Naive B cell (primary cell): ENCODE measurements around the gene EFS. TPM values are rescaled to one million over a fixed set of nuclear protein-coding genes. Genes with fewer than 3 reads are reported as not detected.
A peak's percentile ranks its signal among the peaks of the same experiment; 100 is the strongest.

Experiments used
- ATAC-seq, 2 donors: fragments of 150-1000 bp; cut with Tn5 transposase; 2 replicates each; pipeline ENCODE4 v1.10.0; 2021; ENCODE audit warnings: low read depth in 2 of 2, mild to moderate bottlenecking in 2 of 2, moderate library complexity in 2 of 2
- DNase-seq: peaks from one replicate; pipeline ENCODE4 v3.0.0; 2022
- H3K27ac Mint-ChIP-seq, 6 donors: one replicate each; pipeline ENCODE4 v1.8.0; 2020 to 2022; ENCODE audit warnings: mild to moderate bottlenecking in 6 of 6, mixed read lengths in 6 of 6, moderate library complexity in 5 of 6, inconsistent platforms in 2 of 6
- H3K27me3 Mint-ChIP-seq, 3 donors: one replicate each; pipeline ENCODE4 v1.8.0; 2021 to 2022; ENCODE audit warnings: mixed read lengths in 3 of 3, mild to moderate bottlenecking in 1 of 3
- H3K36me3 Mint-ChIP-seq, 2 donors: one replicate each; pipeline ENCODE4 v1.8.0; 2020 to 2022; ENCODE audit warnings: mixed read lengths in 2 of 2, inconsistent platforms in 1 of 2, mild to moderate bottlenecking in 1 of 2
- H3K4me1 Mint-ChIP-seq, 3 donors: one replicate each; pipeline ENCODE4 v1.8.0; 2020 to 2022; ENCODE audit warnings: mixed read lengths in 3 of 3, inconsistent platforms in 1 of 3, mild to moderate bottlenecking in 1 of 3, moderate library complexity in 1 of 3
- H3K4me3 Mint-ChIP-seq, 8 donors: one replicate each; pipeline ENCODE4 v1.8.0; 2020 to 2022; ENCODE audit warnings: mild to moderate bottlenecking in 8 of 8, mixed read lengths in 8 of 8, moderate library complexity in 8 of 8, inconsistent platforms in 2 of 8
- H3K9me3 Mint-ChIP-seq, 7 donors: one replicate each; pipeline ENCODE4 v1.8.0; 2020 to 2022; ENCODE audit warnings: mixed read lengths in 7 of 7, mild to moderate bottlenecking in 5 of 7, inconsistent platforms in 2 of 7, moderate library complexity in 1 of 7
- polyA plus RNA-seq, 6 donors: library from polyadenylated mRNA; unstranded; fragments of 300-500 nt; fragmentation: Illumina TruSeq; gene quantifications; one replicate each; pipeline ENCODE4 v1.2.3, GENCODE V29; 2021; ENCODE audit warnings: low read depth in 6 of 6

The EFS gene
- polyA plus RNA-seq, 6 donors from 2014 or later = not detected

GRCh38 chr14:23380197-23380914 lies 15.4 kb upstream of the EFS start:
- no peak for DNase-seq
- Mint-ChIP-seq H3K9me3 (no peaks in the 10 kb centered on the region), H3K27me3 (peaks cover 16 to 71% (median 70%) of the 10 kb centered on the region in 3 donors), H3K36me3 (no peaks in the 10 kb centered on the region), H3K27ac (no peak overlapping the region), H3K4me1 (peaks cover 0 to 2% (median 0%) of the 10 kb centered on the region in 3 donors), H3K4me3 (peak overlapping the region in 1 of 8 donors; percentile 68)
- ATAC-seq = peak in 1 of 2 donors; percentile 11

- no peaks in the 10 kb centered on the region for H3K36me3 Mint-ChIP-seq
- ATAC-seq (peak; percentile 71 to 80), DNase-seq (peak; percentile 49)
- no peak overlapping the region for H3K27ac Mint-ChIP-seq
- no peaks in the 10 kb centered on the region for H3K9me3 Mint-ChIP-seq
- H3K27me3 Mint-ChIP-seq = peaks cover 16 to 64% (median 63%) of the 10 kb centered on the region in 3 donors
- no peak overlapping the region for H3K4me3 Mint-ChIP-seq
- peaks cover 0 to 2% (median 0%) of the 10 kb centered on the region in 3 donors for H3K4me1 Mint-ChIP-seq
These were observed 14.6 kb upstream of the EFS start for GRCh38 chr14:23379366-23380196.

DNA sequence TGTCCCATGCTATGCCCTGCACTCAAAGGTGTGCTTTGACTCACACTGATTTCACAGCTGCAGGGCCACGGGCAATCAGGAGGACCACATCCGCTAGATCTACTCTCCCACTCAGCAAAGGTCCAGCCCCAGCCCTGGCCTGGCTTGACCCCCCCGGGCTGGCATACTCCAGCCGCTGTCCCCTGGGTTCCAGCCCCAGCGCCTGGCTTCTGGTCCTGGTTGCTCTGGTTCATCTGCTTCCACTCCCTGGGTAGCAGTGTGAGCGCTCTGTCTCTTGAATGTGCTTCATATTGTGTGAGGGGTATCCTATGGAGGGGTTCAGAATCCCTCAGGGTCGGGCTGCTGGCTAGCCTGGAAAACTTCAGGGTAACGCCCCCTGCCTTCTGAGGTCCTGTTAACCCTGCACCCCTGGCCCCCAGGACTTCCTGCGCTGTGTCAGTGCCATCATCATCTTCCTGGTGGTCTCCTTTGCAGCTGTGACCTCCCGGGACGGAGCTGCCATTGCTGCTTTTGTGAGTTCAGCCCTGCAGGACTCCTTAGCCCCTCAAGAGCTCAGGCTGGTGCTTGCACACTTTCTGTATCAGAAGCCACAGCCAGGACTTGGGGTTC lies 13.7 kb upstream of the EFS start:
- Mint-ChIP-seq H3K9me3 (no peaks in the 10 kb centered on the region), H3K27ac (peak overlapping the region in 1 of 6 donors; percentile 94), H3K27me3 (peaks cover 13 to 56% (median 54%) of the 10 kb centered on the region in 3 donors)

GRCh38 chr14:23377573-23378563 lies 12.9 kb upstream of the EFS start:
- DNase-seq (no peak), ATAC-seq (no peak)
- H3K4me1 Mint-ChIP-seq = peaks cover 0 to 2% (median 0%) of the 10 kb centered on the region in 3 donors
- no peaks in the 10 kb centered on the region for H3K9me3 Mint-ChIP-seq
- peak overlapping the region in 2 of 6 donors; percentile 21 to 56 for H3K27ac Mint-ChIP-seq
- H3K36me3 Mint-ChIP-seq = no peaks in the 10 kb centered on the region
- peaks cover 10 to 52% (median 47%) of the 10 kb centered on the region in 3 donors for H3K27me3 Mint-ChIP-seq
- peak overlapping the region in 1 of 8 donors; percentile 29 for H3K4me3 Mint-ChIP-seq

More for the DNA sequence above, 13.7 kb upstream of the EFS start:
- H3K4me1 Mint-ChIP-seq = peaks cover 0 to 2% (median 0%) of the 10 kb centered on the region in 3 donors
- DNase-seq = no peak
- no peaks in the 10 kb centered on the region for H3K36me3 Mint-ChIP-seq
- no peak for ATAC-seq
- no peak overlapping the region for H3K4me3 Mint-ChIP-seq

- DNase-seq = no peak
- Mint-ChIP-seq H3K27ac (no peak overlapping the region), H3K36me3 (no peaks in the 10 kb centered on the region), H3K27me3 (peaks cover 6 to 45% (median 40%) of the 10 kb centered on the region in 3 donors), H3K9me3 (no peaks in the 10 kb centered on the region), H3K4me3 (no peak overlapping the region), H3K4me1 (peaks cover 0 to 2% (median 0%) of the 10 kb centered on the region in 3 donors)
- no peak for ATAC-seq
These were observed 12.2 kb upstream of the EFS start for GRCh38 chr14:23377198-23377550.

DNA sequence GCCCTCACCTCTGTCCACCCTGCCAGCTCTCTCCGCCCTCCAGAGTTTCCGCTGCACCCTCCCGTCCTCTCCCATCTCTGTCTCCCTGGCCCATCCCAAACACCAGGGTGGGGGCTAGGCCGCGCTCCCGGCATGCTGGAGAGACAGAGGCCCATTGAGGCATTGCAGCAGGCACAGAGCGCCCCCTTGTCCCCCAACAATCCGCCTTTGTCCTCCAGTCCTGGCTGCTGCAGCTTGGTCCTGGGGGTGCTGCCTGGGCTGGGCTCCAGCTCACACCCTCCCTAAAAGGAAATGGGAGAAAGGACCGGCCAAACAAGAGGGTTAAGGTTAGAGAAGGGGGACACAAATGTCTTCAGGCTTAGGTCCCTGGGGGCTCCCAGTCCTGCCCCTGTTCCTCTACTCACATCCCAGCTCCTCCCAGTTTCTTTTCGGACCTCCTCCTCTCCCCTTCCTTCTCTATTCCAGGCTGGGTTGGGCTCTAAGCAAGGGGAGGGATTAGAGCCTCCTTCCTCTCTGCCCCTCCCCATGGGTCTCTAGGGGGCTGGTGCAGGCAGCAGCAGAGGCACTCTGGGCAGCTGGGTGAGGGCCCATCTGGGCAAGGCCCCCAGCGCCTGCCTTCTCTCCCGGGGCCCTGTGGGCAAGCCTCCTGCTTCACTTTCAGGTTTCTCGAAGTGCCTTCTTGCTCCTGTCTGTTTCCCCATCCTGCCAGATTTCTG lies 11.7 kb upstream of the EFS start, which contains the start of gene CMTM5:
Gene CMTM5, plus strand, starts transcription at position 565 of the 716 bp plus-strand sequence. CDS start 206 bp downstream, outside the sequence.
- H3K27ac Mint-ChIP-seq = peak within 1 kb of the TSS in 2 of 6 donors; percentile 21 to 56
- no peak for DNase-seq
- H3K4me1 Mint-ChIP-seq = peaks cover 0 to 2% (median 0%) of the 10 kb centered on the region in 3 donors
- no peak for ATAC-seq
- H3K27me3 Mint-ChIP-seq = peaks cover 6 to 40% (median 35%) of the 10 kb centered on the region in 3 donors
- no peaks in the 10 kb centered on the region for H3K36me3 Mint-ChIP-seq
- H3K9me3 Mint-ChIP-seq = no peaks in the 10 kb centered on the region
- no peak within 1 kb of the TSS for H3K4me3 Mint-ChIP-seq

DNA sequence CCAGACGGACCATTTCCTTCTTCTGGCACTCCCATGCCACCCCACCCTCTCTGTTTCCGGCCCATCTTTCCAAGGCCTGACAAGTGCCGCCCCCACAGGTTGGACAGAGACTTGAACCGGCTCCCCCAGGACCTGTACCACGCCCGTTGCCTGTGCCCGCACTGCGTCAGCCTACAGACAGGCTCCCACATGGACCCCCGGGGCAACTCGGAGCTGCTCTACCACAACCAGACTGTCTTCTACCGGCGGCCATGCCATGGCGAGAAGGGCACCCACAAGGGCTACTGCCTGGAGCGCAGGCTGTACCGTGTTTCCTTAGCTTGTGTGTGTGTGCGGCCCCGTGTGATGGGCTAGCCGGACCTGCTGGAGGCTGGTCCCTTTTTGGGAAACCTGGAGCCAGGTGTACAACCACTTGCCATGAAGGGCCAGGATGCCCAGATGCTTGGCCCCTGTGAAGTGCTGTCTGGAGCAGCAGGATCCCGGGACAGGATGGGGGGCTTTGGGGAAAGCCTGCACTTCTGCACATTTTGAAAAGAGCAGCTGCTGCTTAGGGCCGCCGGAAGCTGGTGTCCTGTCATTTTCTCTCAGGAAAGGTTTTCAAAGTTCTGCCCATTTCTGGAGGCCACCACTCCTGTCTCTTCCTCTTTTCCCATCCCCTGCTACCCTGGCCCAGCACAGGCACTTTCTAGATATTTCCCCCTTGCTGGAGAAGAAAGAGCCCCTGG lies 10.7 kb upstream of the EFS start:
- peaks cover 6 to 38% (median 25%) of the 10 kb centered on the region in 3 donors for H3K27me3 Mint-ChIP-seq
- H3K4me3 Mint-ChIP-seq = no peak overlapping the region
- no peaks in the 10 kb centered on the region for H3K36me3 Mint-ChIP-seq
- DNase-seq (no peak), ATAC-seq (no peak)
- no peaks in the 10 kb centered on the region for H3K9me3 Mint-ChIP-seq
- H3K27ac Mint-ChIP-seq = no peak overlapping the region
- H3K4me1 Mint-ChIP-seq = peaks cover 0 to 2% (median 0%) of the 10 kb centered on the region in 3 donors

DNA sequence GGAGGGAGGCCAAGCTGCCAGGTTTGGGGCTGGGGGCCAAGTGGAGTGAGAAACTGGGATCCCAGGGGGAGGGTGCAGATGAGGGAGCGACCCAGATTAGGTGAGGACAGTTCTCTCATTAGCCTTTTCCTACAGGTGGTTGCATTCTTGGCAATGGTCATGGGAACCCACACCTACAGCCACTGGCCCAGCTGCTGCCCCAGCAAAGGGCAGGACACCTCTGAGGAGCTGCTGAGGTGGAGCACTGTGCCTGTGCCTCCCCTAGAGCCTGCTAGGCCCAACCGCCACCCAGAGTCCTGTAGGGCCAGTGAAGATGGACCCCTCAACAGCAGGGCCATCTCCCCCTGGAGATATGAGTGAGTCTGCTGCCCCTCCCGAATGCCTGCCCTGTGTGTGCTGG lies 8.1 kb upstream of the EFS start:
- Mint-ChIP-seq H3K27ac (no peak overlapping the region), H3K27me3 (peaks cover 10 to 37% (median 24%) of the 10 kb centered on the region in 3 donors), H3K9me3 (no peaks in the 10 kb centered on the region), H3K4me3 (peak overlapping the region in 1 of 8 donors; percentile 62), H3K36me3 (no peaks in the 10 kb centered on the region), H3K4me1 (no peaks in the 10 kb centered on the region)
- DNase-seq (no peak), ATAC-seq (no peak)

- H3K4me3 Mint-ChIP-seq = peak within 1 kb of the TSS in 1 of 8 donors; percentile 62
- no peak for DNase-seq
- no peaks in the 10 kb centered on the region for H3K4me1 Mint-ChIP-seq
- peaks cover 15 to 42% (median 26%) of the 10 kb centered on the region in 3 donors for H3K27me3 Mint-ChIP-seq
- H3K9me3 Mint-ChIP-seq = no peaks in the 10 kb centered on the region
- peak within 1 kb of the TSS in 1 of 6 donors; percentile 86 for H3K27ac Mint-ChIP-seq
- ATAC-seq = no peak
- no peaks in the 10 kb centered on the region for H3K36me3 Mint-ChIP-seq
These were observed 7.5 kb upstream of the EFS start, which contains the start of gene IL25 for GRCh38 chr14:23372509-23372908. Gene IL25, plus strand, starts transcription at chr14:23372809.

DNA sequence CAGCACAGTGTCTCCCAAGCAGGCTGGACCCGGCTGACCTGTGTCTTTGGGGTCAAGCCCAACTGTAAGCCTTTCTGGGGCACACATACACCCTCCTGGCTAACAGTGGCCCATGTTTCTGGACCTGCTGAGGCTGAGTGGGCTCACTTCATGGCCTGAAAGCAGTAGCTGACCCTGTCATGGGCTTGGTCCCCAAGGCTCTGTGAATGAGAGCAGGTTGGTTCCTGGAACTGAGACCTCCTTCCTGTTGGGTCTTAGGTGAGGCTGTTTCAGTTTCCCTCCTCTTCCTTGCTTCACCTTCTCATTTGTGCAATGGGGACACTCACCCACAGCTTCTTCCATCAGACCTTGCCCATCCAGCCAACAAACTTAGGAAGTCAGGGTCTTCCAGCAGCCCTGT lies 6.9 kb upstream of the EFS start:
- H3K9me3 Mint-ChIP-seq = peaks cover 0 to 2% (median 0%) of the 10 kb centered on the region in 7 donors
- ATAC-seq = no peak
- no peak for DNase-seq
- no peak overlapping the region for H3K27ac Mint-ChIP-seq
- H3K4me1 Mint-ChIP-seq = no peaks in the 10 kb centered on the region
- H3K27me3 Mint-ChIP-seq = peaks cover 22 to 43% (median 27%) of the 10 kb centered on the region in 3 donors
- H3K36me3 Mint-ChIP-seq = no peaks in the 10 kb centered on the region
- no peak overlapping the region for H3K4me3 Mint-ChIP-seq

DNA sequence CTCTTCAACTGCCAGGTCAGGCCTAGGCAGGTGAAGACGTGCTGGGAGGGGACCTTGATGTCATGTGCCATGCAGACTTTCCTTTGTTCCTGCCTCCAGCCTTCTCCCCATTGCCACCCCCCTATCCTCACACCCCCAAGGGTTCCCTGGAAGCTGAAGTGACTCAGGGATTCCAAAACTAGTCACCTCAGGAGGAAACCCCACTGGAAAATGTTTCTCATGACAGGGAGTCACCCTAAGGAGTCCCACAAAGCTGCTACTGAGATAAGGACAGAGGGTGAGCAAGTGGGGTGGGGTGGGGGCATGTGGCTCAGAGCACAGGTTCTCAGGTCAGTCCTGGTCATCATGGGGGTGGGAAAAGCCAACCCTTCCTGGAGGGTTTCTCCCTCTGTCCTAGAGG lies 5.2 kb upstream of the EFS start:
- ATAC-seq (no peak), DNase-seq (no peak)
- H3K27me3 Mint-ChIP-seq = peaks cover 23 to 45% (median 35%) of the 10 kb centered on the region in 3 donors
- H3K4me1 Mint-ChIP-seq = no peaks in the 10 kb centered on the region
- H3K36me3 Mint-ChIP-seq = no peaks in the 10 kb centered on the region
- no peak overlapping the region for H3K4me3 Mint-ChIP-seq
- H3K9me3 Mint-ChIP-seq = peaks cover 0 to 2% (median 0%) of the 10 kb centered on the region in 7 donors
- H3K27ac Mint-ChIP-seq = no peak overlapping the region
